Measurements from ENCODE around the gene CALHM3.

Gene CALHM3

DNA sequence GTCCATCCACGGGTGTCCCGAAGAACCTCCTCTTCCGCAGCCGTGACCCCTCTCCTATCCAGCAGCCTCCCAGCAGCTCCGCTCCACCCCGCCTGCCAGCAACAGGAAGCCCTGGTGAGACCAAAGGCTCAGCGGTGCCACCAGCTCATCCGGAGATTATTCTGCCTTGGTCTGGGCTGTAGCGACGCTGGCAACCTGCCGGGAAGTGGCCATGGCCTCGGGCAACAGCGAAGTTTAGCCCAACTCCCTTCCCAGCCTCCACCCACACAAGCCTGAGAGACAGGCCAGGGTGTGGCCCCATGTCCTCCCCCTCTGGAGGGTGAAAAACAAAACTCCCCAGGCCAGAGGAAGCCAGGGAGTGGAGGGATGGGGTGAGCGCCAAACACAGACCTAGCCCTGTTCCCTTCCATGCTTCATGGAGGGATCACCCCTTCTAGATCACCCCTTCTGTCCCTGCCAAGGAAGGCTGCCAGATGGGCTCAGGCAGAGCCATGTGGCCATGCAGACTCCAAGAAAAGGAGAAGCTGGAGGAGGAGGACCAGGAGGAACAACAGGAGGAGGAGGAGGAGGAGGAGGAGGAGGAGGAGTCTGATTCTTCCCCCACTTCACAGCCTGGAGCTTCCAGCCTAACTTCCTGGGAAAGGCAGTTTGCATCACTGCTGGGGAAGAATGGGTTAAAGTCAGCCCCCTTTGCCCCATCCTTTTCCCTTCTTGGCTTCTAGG lies 27.8 kb downstream of the CALHM3 start:
- H3K27ac ChIP-seq (ENCODE audit: low read length): peak overlapping the region; percentile 72
- no peaks in the 10 kb centered on the region for H3K9me3 ChIP-seq (ENCODE audit: insufficient read depth, low read length, severe bottlenecking)
- H3K9ac ChIP-seq (ENCODE audit: low read depth, low read length): peak overlapping the region; percentile 77
- TF ChIP-seq, protein P1, sequence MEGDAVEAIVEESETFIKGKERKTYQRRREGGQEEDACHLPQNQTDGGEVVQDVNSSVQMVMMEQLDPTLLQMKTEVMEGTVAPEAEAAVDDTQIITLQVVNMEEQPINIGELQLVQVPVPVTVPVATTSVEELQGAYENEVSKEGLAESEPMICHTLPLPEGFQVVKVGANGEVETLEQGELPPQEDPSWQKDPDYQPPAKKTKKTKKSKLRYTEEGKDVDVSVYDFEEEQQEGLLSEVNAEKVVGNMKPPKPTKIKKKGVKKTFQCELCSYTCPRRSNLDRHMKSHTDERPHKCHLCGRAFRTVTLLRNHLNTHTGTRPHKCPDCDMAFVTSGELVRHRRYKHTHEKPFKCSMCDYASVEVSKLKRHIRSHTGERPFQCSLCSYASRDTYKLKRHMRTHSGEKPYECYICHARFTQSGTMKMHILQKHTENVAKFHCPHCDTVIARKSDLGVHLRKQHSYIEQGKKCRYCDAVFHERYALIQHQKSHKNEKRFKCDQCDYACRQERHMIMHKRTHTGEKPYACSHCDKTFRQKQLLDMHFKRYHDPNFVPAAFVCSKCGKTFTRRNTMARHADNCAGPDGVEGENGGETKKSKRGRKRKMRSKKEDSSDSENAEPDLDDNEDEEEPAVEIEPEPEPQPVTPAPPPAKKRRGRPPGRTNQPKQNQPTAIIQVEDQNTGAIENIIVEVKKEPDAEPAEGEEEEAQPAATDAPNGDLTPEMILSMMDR (IDR thresholded peaks at IDR 0.05; ENCODE audit: borderline replicate concordance, extremely low read depth, low read length, poor library complexity, severe bottlenecking): no peak
- no peak for TF ChIP-seq EZH2 (IDR thresholded peaks at IDR 0.05; ENCODE audit: borderline replicate concordance, low read depth, low read length, severe bottlenecking)
- H3K27me3 ChIP-seq (ENCODE audit: insufficient read depth, low read length, poor library complexity): no peaks in the 10 kb centered on the region
- H3K4me3 ChIP-seq (ENCODE audit: low read depth in 1 of 2, low read length in 2 of 2): peak overlapping the region; percentile 54 to 71
- H3K4me1 ChIP-seq (ENCODE audit: insufficient read depth, low read length): peaks cover 31% of the 10 kb centered on the region
- DNase-seq (peak; percentile 64), ATAC-seq (ENCODE audit: insufficient read depth, low read depth) (peak; percentile 70)
- peak overlapping the region; percentile 99 for H2AFZ ChIP-seq (ENCODE audit: low read depth, low read length)
- H4K20me1 ChIP-seq (ENCODE audit: insufficient read depth, low read length): peaks cover 4% of the 10 kb centered on the region; the same call in 1 of the 2 replicates
- H3K4me2 ChIP-seq (ENCODE audit: insufficient read depth, low read length): peak overlapping the region; percentile 96
- H3K36me3 ChIP-seq (ENCODE audit: insufficient read depth, low read length): peaks cover 34% of the 10 kb centered on the region
- peaks cover 7% of the 10 kb centered on the region; the same call in 1 of the 2 replicates for H3K79me2 ChIP-seq (ENCODE audit: insufficient read depth, low read length)

DNA sequence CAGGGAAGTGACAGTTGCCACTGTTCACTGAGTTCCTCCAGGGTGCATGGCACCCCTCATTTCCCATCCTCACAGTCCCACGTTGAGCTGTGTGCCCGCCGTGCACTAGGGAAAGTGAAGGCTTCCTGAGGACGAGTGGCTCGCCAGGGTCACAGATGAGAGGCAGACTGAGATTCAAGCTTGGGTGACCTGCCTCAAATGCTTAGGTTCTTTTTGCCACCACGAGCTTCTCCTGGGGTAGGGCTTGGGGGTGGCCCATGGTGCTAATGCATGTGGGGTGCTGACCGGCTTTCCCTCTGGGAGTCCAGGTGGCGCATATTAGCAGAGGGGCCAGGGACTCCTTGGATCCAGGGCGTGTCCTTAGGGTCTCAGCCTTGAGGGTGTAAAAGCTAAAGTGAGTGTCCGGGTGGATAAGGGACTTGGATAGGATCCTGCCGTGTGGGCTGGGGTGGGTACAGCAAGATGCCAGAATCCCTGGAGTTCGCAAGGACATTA lies 28.8 kb downstream of the CALHM3 start:
- Histone ChIP-seq H3K79me2 (ENCODE audit: insufficient read depth, low read length) (peaks cover 7% of the 10 kb centered on the region; the same call in 1 of the 2 replicates), H3K36me3 (ENCODE audit: insufficient read depth, low read length) (peaks cover 44% of the 10 kb centered on the region), H3K9me3 (ENCODE audit: insufficient read depth, low read length, severe bottlenecking) (no peaks in the 10 kb centered on the region), H4K20me1 (ENCODE audit: insufficient read depth, low read length) (peaks cover 7% of the 10 kb centered on the region; the same call in 1 of the 2 replicates), H3K4me2 (ENCODE audit: insufficient read depth, low read length) (peak overlapping the region; percentile 96), H2AFZ (ENCODE audit: low read depth, low read length) (no peak overlapping the region), H3K4me3 (ENCODE audit: low read depth in 1 of 2, low read length in 2 of 2) (peak overlapping the region in 1 of 2 experiments; percentile 71; a peak in 2 of 4 replicates), H3K4me1 (ENCODE audit: insufficient read depth, low read length) (peaks cover 31% of the 10 kb centered on the region), H3K27me3 (ENCODE audit: insufficient read depth, low read length, poor library complexity) (no peaks in the 10 kb centered on the region), H3K9ac (ENCODE audit: low read depth, low read length) (peak overlapping the region; percentile 77; the same call in 1 of the 2 replicates), H3K27ac (ENCODE audit: low read length) (peak overlapping the region; percentile 72)
- TF ChIP-seq, protein P1 (IDR thresholded peaks at IDR 0.05; ENCODE audit: borderline replicate concordance, extremely low read depth, low read length, poor library complexity, severe bottlenecking): no peak
- TF ChIP-seq EZH2 (IDR thresholded peaks at IDR 0.05; ENCODE audit: borderline replicate concordance, low read depth, low read length, severe bottlenecking): no peak
- ATAC-seq (ENCODE audit: insufficient read depth, low read depth) (no peak), DNase-seq (no peak)

DNA sequence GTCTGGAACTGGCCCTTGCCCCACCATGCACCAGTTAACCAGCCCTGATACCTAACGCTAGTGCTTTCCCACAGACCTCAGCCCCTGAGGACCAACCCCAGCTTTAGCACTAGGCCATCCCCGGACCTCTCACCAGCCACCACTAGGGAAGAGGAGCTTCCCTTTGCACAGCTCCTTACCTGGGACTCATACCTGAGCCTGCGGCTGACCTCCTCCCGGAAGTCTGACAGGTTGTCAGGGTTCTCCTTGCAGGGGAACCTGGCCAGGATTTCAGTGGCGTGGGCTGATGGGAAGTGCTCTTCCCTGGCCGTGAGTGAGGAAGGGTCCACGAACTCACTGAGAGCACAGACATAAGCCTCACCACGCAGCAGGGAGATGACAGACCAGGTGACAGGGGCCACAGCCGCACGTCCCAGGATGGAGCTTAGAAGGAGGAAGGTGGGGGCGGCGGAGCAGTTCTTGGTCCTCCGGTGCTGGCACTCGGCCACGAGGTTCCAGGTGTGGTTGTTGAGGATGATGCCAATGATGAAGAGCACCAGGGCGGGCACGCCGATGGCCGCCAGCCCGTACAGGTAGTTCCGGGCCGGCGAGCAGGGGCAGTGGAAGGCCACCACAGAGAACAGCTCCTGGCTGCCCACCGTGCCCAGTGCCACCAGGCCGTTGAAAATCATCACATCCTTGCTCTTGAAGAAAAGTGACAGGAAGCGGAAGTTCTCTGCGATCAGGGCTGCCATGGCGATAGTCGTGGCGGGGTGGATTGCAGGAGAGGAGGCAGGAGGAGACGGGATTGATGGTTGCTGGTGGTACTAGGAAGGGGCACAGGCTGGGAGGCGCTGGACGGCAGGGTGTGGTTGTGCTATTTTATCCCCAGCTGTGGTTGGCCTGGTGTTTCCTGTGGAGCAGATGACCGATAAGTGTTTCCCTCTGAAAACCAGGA lies 29.6 kb downstream of the CALHM3 start:
- ATAC-seq (ENCODE audit: insufficient read depth, low read depth): no peak
- no peak overlapping the region for H3K9ac ChIP-seq (ENCODE audit: low read depth, low read length)

More for the DNA sequence above, 29.6 kb downstream of the CALHM3 start:
- no peak overlapping the region for H3K4me2 ChIP-seq (ENCODE audit: insufficient read depth, low read length)
- H3K36me3 ChIP-seq (ENCODE audit: insufficient read depth, low read length): peaks cover 52% of the 10 kb centered on the region
- H3K9me3 ChIP-seq (ENCODE audit: insufficient read depth, low read length, severe bottlenecking): no peaks in the 10 kb centered on the region
- H3K4me1 ChIP-seq (ENCODE audit: insufficient read depth, low read length): peaks cover 31% of the 10 kb centered on the region
- no peak for DNase-seq
- H3K79me2 ChIP-seq (ENCODE audit: insufficient read depth, low read length): peaks cover 7% of the 10 kb centered on the region; the same call in 1 of the 2 replicates
- H4K20me1 ChIP-seq (ENCODE audit: insufficient read depth, low read length): peaks cover 7% of the 10 kb centered on the region; the same call in 1 of the 2 replicates
- H3K27me3 ChIP-seq (ENCODE audit: insufficient read depth, low read length, poor library complexity): no peaks in the 10 kb centered on the region
- H2AFZ ChIP-seq (ENCODE audit: low read depth, low read length): no peak overlapping the region
- TF ChIP-seq, protein P1 (IDR thresholded peaks at IDR 0.05; ENCODE audit: borderline replicate concordance, extremely low read depth, low read length, poor library complexity, severe bottlenecking): no peak
- no peak for TF ChIP-seq EZH2 (IDR thresholded peaks at IDR 0.05; ENCODE audit: borderline replicate concordance, low read depth, low read length, severe bottlenecking)
- no peak overlapping the region for H3K27ac ChIP-seq (ENCODE audit: low read length)
- H3K4me3 ChIP-seq (ENCODE audit: low read depth in 1 of 2, low read length in 2 of 2): no peak overlapping the region

Measured in DND-41 (cell line).